ENCODE results near the gene SLC16A8. TPM values are rescaled to one million over a fixed set of nuclear protein-coding genes. Genes with fewer than 3 reads are reported as not detected.

The SLC16A8 gene
- total and polyA plus RNA-seq, 2 of the 13 experiments (the other 11 are each of a cell fraction or from before 2014, with no cell fraction given), result not detected

- no peak for TF ChIP-seq HNF1A (IDR thresholded peaks at IDR 0.05; ENCODE audit: low read depth)
- no peak; the same call in 1 of the 2 replicates for TF ChIP-seq HNF1A (CRISPR knock-in tag; IDR thresholded peaks at IDR 0.05; ENCODE audit: borderline replicate concordance)
- TF ChIP-seq DNMT1 (CRISPR knock-in tag; IDR thresholded peaks at IDR 0.05), result peak; percentile 88
- TF ChIP-seq MED1 (CRISPR knock-in tag; IDR thresholded peaks at IDR 0.05), result peak; percentile 45; the same call in 1 of the 2 replicates
- 0 out of 2 replicates have a peak, but pooled peaks have one; percentile 51 for TF ChIP-seq ZNF567 (CRISPR knock-in tag; IDR thresholded peaks at IDR 0.05; ENCODE audit: borderline replicate concordance)
- TF ChIP-seq ZNF224 (CRISPR knock-in tag; IDR thresholded peaks at IDR 0.05), result 0 out of 2 replicates have a peak, but pooled peaks have one; percentile 37
- no peak for TF ChIP-seq ZSCAN29 (CRISPR knock-in tag; conservative IDR thresholded peaks at IDR 0.05)
- no peak for TF ChIP-seq PAF1 (CRISPR knock-in tag; IDR thresholded peaks at IDR 0.05)
- TF ChIP-seq RELA (CRISPR knock-in tag; IDR thresholded peaks at IDR 0.05), result no peak
- TF ChIP-seq, protein P1, sequence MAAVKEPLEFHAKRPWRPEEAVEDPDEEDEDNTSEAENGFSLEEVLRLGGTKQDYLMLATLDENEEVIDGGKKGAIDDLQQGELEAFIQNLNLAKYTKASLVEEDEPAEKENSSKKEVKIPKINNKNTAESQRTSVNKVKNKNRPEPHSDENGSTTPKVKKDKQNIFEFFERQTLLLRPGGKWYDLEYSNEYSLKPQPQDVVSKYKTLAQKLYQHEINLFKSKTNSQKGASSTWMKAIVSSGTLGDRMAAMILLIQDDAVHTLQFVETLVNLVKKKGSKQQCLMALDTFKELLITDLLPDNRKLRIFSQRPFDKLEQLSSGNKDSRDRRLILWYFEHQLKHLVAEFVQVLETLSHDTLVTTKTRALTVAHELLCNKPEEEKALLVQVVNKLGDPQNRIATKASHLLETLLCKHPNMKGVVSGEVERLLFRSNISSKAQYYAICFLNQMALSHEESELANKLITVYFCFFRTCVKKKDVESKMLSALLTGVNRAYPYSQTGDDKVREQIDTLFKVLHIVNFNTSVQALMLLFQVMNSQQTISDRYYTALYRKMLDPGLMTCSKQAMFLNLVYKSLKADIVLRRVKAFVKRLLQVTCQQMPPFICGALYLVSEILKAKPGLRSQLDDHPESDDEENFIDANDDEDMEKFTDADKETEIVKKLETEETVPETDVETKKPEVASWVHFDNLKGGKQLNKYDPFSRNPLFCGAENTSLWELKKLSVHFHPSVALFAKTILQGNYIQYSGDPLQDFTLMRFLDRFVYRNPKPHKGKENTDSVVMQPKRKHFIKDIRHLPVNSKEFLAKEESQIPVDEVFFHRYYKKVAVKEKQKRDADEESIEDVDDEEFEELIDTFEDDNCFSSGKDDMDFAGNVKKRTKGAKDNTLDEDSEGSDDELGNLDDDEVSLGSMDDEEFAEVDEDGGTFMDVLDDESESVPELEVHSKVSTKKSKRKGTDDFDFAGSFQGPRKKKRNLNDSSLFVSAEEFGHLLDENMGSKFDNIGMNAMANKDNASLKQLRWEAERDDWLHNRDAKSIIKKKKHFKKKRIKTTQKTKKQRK (IDR thresholded peaks at IDR 0.05; ENCODE audit: low read length), result no peak
- no peak for TF ChIP-seq ZNF317 (CRISPR knock-in tag; IDR thresholded peaks at IDR 0.05)
- TF ChIP-seq KDM2A (CRISPR knock-in tag; IDR thresholded peaks at IDR 0.05; ENCODE audit: borderline replicate concordance, low read depth), result peak; percentile 90
- no peak for TF ChIP-seq TGIF2 (CRISPR knock-in tag; IDR thresholded peaks at IDR 0.05)
- no peak for TF ChIP-seq SIN3B (IDR thresholded peaks at IDR 0.05; ENCODE audit: low read length)
- peak; percentile 61; the same call in 1 of the 2 replicates for TF ChIP-seq HOXA3 (CRISPR knock-in tag; IDR thresholded peaks at IDR 0.05)
- TF ChIP-seq ZNF609 (CRISPR knock-in tag; IDR thresholded peaks at IDR 0.05; ENCODE audit: borderline replicate concordance), result peak; percentile 26; the same call in 1 of the 2 replicates
- TF ChIP-seq PITX1 (CRISPR knock-in tag; IDR thresholded peaks at IDR 0.05), result 0 out of 2 replicates have a peak, but pooled peaks have one; percentile 47
Measured at GRCh38 chr22:38051900-38052862, 31.8 kb downstream of the SLC16A8 start (continued).
